T-helper 2 cell (primary cell): ENCODE measurements around the gene CEP112.

Source experiments
- DNase-seq, 5 experiments: peaks; one replicate each; pipeline versions ENCODE4 v3.0.0 to v3.0.0-alpha.2; 2012 to 2022

Gene CEP112

GRCh38 chr17:65589321-65589720, 602.6 kb downstream of the CEP112 start:
- DNase-seq = no peak

GRCh38 chr17:65588181-65588808, 603.6 kb downstream of the CEP112 start:
- DNase-seq = peak in 1 of 5 experiments; percentile 16

GRCh38 chr17:65587534-65588180, 604.3 kb downstream of the CEP112 start:
- DNase-seq = no peak

- no peak for DNase-seq
Observed at GRCh38 chr17:65586899-65587298, 605.0 kb downstream of the CEP112 start.
